ENCODE results near the gene ACKR3. TPM values are rescaled to one million over a fixed set of nuclear protein-coding genes. Genes with fewer than 3 reads are reported as not detected.

The ACKR3 gene
- total RNA-seq, 1 donor from 2014 or later, result 39.3 TPM

DNA sequence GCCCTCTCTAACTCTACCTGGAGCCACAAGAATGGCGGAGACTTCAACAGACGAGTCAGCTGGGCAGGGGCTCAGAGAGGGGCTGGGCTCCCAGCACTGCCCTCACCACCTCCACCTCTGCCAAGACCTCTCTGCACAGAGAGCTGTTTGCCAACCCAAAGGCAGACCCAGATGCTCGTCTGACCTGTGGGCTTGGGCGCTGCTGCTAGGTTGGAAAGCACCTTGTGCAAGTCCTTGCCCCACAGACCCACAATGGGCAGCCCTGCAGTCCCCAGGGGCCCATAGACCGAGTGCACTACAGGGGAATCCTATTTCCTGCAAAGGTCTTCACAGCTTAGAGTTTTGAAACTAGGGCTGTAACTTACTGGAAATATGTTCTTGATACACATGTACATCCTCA is 13.3 kb downstream of the ACKR3 start:
- TF ChIP-seq CTCF (IDR thresholded peaks at IDR 0.05; ENCODE audit: borderline replicate concordance), result no peak
- H3K9me3 ChIP-seq (replicated peaks), result peaks cover 11% of the 10 kb centered on the region
- no peak for DNase-seq
- H3K27ac ChIP-seq (replicated peaks), result no peak overlapping the region
- no peak overlapping the region for H3K4me3 ChIP-seq
- H3K4me1 ChIP-seq, result peaks cover 32% of the 10 kb centered on the region
- no peaks in the 10 kb centered on the region for H3K27me3 ChIP-seq (ENCODE audit: low read depth)
- peaks cover 35% of the 10 kb centered on the region for H3K36me3 ChIP-seq
- intact Hi-C loops (cut with micrococcal nuclease), result no loop called here

- intact Hi-C loops (cut with micrococcal nuclease), result no loop called here
- no peak overlapping the region for H3K27ac ChIP-seq (replicated peaks)
- DNase-seq, result no peak
- no peak for TF ChIP-seq CTCF (IDR thresholded peaks at IDR 0.05; ENCODE audit: borderline replicate concordance)
- no peaks in the 10 kb centered on the region for H3K27me3 ChIP-seq (ENCODE audit: low read depth)
- H3K4me3 ChIP-seq, result no peak overlapping the region
- peaks cover 35% of the 10 kb centered on the region for H3K36me3 ChIP-seq
- peaks cover 11% of the 10 kb centered on the region for H3K9me3 ChIP-seq (replicated peaks)
- H3K4me1 ChIP-seq, result peaks cover 24% of the 10 kb centered on the region
Measured at GRCh38 chr2:236583621-236584203, 14.1 kb downstream of the ACKR3 start.

DNA sequence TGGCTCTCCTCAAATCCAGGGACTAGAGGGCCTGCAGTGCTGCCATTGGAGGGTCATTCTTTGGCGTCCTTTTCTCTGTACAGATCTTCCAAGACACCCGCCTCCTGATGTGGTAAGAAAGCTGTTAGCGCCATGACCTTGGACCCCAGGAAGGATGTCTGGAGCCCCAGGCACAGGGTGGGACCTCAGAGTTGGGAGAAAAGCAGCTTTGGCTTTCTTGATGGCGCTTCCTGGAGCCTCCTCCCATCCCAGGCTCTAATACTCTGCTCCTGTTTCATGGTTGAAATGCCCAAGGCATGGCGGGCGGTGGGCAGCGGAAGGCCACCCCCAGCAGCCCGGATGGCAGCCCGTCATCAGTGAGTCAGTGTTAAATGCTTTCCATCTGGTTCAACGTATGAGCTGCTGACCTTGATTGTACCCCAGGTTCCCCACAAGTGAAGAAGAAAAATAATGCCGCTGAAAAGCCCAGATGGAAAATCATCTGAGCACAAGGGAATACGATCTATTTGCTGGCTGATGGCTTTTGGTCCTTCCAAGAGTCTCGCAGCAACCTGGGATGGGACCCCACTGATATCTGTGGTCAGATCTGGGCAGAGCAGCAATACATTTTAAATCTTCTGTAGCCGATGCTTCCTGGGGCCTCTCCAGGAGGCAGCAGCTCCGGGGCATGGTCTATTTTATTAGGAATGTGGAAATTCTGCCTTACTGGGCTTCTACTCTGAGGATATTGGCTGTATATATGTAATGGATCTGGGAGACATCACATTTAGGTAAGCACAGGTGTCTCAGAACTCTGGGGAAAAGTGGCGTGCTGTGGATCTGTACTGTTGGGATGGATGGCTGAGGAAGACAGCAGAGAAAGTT is 15.1 kb downstream of the ACKR3 start:
- H3K4me1 ChIP-seq, result peaks cover 14% of the 10 kb centered on the region
- H3K36me3 ChIP-seq, result peaks cover 35% of the 10 kb centered on the region
- no peak overlapping the region for H3K4me3 ChIP-seq
- no peak overlapping the region for H3K27ac ChIP-seq (replicated peaks)
- no peak for TF ChIP-seq CTCF (IDR thresholded peaks at IDR 0.05; ENCODE audit: borderline replicate concordance)
- intact Hi-C loops (cut with micrococcal nuclease), result no loop called here
- H3K27me3 ChIP-seq (ENCODE audit: low read depth), result no peaks in the 10 kb centered on the region
- DNase-seq, result no peak
- H3K9me3 ChIP-seq (replicated peaks), result peaks cover 11% of the 10 kb centered on the region

DNA sequence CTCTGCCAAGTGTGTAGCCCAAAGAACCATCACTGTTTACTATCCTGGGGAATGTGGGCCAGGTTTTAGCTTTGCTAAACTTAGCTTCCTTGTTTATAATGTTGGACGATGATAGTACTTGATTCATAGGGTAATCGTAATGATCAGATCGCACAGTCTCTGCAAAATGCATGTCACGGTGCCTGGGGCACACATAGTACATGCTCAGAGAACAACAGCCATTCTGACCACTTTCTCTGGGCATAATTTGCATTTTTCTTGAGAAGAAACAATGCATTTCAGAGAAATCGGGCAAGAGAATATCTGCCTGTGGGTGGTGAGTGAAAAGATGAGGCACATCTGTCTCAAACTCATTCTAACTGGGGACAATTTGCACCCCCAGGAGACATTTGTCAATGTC is 16.3 kb downstream of the ACKR3 start:
- no peaks in the 10 kb centered on the region for H3K27me3 ChIP-seq (ENCODE audit: low read depth)
- TF ChIP-seq CTCF (IDR thresholded peaks at IDR 0.05; ENCODE audit: borderline replicate concordance), result no peak

GRCh38 chr2:236587861-236588815 is 18.5 kb downstream of the ACKR3 start:
- Histone ChIP-seq H3K36me3 (peaks cover 3% of the 10 kb centered on the region), H3K4me1 (peaks cover 12% of the 10 kb centered on the region), H3K27ac (replicated peaks) (no peak overlapping the region), H3K4me3 (no peak overlapping the region), H3K27me3 (ENCODE audit: low read depth) (no peaks in the 10 kb centered on the region), H3K9me3 (replicated peaks) (peaks cover 11% of the 10 kb centered on the region)
- intact Hi-C loops (cut with micrococcal nuclease), result no loop called here
- no peak for TF ChIP-seq CTCF (IDR thresholded peaks at IDR 0.05; ENCODE audit: borderline replicate concordance)
- DNase-seq, result no peak

More for the DNA sequence above, 16.3 kb downstream of the ACKR3 start:
- Histone ChIP-seq H3K36me3 (peaks cover 25% of the 10 kb centered on the region), H3K9me3 (replicated peaks) (peaks cover 11% of the 10 kb centered on the region), H3K4me3 (no peak overlapping the region), H3K27ac (replicated peaks) (no peak overlapping the region), H3K4me1 (peaks cover 9% of the 10 kb centered on the region)
- no peak for DNase-seq
- intact Hi-C loops (cut with micrococcal nuclease), result no loop called here

Data from left ventricle myocardium inferior (tissue), 1 donor.